Measurements from ENCODE around the gene ACACA. TPM values are rescaled to one million over a fixed set of nuclear protein-coding genes. Genes with fewer than 3 reads are reported as not detected.
"Not testable (repeated sequence)": the region's sequence is repeated elsewhere in the genome, so short reads cannot be mapped to it uniquely, and the experiment has no call there.

ACACA gene
- polyA plus RNA-seq, 4 donors, result 31.1 to 50.1 (median 38.6) TPM

DNA sequence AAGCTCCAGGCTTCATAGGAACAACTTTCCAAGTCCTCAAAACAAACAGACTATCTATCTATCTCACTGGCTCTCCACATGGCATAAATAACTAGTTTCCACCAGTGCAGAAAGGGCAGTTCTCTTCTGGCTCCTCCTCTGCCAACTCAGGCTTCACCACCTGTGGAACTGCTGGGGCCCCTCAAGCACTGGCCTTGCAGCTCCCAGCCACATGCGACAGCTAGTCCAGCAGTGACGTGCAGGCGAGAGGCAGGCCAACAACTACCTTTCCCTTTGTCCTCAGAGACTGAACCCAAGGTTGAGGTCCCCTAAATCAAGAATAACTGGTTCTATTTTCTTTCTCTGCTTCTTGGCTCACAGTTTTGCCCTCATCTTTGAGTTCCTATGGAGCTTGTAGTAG, 320.3 kb downstream of the ACACA start:
- no peak for DNase-seq (ENCODE audit: low read depth in 4 of 4, low spot score in 2 of 4)

DNA sequence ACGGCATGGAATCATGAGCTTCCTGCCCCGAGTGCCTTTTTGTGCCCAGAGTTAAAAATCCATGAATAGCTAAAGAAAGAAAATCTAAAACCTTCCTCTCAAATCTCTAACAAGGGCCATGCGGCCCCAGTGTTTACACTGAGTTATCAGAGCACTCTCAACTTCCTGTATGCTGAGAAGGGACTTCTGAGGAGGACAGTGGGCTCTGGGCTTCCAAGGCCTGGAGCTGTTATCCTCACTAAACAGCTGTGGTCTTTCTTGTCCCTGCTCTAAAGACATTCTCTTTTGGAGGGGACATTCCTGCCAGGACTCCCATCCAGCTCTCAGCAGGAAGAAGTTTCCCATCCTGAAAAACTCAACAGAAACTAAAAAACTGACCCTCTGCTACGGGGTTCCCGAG, 322.3 kb downstream of the ACACA start:
- DNase-seq (ENCODE audit: low read depth in 4 of 4, low spot score in 2 of 4), result no peak

DNA sequence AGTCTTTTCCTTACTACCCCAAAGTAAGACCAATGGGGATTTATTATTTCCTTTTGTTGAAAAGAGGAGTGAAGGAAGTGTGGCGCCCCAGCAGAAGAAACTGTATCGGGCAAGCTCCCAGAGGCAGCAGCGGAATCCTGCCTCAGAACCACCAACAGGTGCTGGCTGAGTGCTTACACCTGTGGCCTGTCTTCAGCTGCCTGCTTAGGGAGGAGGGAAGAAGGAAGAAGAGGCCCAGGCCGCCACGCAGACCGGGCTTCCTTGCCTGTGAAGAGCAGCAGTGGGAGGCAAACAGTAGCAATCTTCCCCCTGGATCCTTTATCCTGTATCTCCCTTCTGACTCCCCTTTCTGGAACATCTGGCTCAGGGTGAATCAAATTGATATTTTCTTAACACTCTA, 323.2 kb downstream of the ACACA start:
- DNase-seq (ENCODE audit: low read depth in 4 of 4, low spot score in 2 of 4), result no peak

DNA sequence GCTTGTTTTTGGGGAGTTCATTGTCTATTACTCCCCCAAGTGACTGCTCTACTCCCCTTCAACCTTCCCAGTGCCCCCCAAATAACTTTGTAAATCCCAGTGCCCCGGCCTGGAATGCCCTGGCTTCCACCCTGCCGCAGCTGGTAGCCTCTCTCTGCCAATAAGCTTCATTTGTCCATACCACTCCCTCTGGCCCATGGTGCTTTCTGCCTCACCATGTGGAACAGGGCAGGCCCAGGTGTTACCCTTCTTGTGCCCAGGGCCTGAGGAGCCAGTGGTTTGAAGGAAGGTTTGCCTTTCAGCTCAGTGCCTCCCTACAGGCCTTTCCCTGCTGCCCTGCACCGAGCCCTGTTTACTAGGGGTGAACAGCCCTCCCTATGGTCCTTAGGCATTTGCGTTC, 323.7 kb downstream of the ACACA start:
- DNase-seq (ENCODE audit: low read depth in 4 of 4, low spot score in 2 of 4), result no peak

DNA sequence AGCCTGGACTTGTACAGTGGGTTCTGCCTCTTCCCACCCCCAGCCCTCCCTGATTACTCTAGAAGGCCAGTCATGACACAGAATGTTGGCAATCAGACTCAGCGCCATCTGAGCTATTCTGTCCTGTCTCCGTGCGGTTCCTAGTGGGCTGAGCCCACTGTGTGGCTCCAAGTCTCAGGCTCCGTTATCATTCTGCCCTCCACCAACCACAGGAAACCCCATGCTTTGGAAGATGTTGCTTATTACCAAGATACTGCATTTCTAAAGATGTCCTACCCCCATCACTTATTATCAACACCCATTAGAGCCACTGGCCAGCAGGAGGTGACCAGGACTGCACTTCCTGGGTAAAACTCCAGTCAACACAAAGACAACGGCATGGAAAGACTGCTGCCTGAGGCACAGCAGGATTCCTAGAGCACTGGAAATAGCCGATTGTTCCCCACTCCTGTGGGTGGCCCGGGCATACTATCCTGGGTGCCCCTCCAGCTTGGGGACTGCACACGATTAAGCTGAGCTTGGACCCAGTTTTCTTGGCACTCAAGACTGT, 324.2 kb downstream of the ACACA start:
- DNase-seq (ENCODE audit: low read depth in 4 of 4, low spot score in 2 of 4), result no peak

DNA sequence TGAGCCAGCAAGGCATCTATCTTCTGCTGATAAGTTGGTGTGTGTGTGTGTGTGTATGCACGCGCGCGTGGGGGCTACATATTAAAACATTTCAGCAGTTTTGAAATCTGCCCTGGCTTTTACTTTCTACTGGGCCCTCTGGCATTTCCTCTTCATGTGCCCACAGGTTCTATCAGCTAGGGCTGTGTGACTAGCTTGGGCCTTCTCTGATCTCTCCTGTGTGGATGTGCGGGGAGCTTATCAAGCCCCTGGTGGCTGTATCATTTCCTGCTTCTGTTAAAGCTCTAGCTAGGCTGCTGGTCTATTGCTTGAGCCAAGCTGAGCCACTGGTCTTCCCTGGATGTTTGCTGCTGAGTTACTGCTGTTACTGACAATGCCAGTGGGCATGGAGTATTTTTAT, 325.3 kb downstream of the ACACA start:
- no peak for DNase-seq (ENCODE audit: low read depth in 4 of 4, low spot score in 2 of 4)

DNA sequence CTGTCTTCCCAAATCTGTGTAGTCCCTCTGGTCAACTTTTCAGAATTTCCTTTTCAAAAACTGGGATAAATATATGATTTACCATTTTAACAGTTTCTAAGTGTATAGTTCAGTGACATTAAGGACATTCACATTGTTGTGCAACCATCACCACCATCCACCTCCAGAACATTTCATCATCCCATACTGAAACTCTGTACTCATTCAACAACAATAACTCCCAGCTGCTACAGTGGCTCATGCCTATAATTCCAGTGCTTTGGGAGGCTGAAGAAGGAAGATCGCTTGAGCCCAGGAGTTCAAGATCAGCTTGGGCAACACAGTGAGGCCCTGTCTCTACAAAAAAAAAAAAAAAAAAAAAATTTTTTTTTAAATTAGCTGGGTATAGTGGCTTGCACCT, 326.9 kb downstream of the ACACA start:
- DNase-seq (ENCODE audit: low read depth in 4 of 4, low spot score in 2 of 4), result no peak

DNA sequence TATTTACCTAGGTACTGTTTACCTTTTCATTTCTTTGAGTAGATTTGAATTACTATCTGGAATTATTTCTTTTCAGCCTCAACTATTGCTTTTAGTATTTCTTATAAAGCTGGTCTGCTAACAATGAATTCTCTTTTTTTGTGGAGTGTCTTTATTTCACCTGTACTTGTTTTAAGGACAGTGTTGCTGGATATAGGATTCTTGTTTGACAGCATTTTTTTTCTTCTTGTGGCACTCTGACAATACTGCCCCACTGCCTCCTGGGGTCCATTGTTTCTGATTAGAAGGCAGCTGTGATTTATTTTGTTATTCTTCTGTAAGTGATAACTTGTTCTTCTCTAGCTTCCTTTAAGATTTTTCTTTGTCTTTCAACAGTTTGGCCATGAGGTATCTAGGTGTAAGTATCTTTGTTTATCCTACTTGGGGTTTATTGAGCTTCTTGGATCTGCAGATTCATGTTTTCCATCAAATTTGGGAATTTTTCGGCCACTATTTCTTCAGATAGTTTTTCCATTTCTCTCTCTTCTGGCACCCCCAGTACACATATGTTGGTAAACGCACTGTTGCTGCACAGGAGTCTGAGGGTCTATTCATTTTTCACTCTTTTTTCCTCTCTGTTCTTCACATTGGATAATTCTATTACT, 327.4 kb downstream of the ACACA start:
- DNase-seq (ENCODE audit: low read depth in 4 of 4, low spot score in 2 of 4), result no peak

DNA sequence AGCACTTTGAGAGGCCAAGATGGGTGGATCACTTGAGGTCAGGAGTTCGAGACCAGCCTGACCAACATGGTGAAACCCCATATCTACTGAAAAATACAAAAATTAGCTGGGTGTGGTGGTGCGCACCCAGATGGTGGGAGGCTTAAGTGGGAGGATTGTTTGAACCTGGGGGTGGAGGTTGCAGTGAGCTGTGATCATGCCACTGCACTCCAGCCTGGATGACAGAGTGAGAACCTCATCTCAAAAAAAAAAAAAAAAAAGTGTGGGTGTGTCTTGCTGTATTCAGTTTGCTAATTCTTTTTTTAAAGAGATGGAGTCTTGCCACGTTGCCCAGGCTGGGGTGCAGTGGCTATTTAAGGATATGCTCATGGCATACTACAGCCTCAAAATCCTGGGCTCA, 333.2 kb downstream of the ACACA start:
- not testable (repeated sequence) for DNase-seq (ENCODE audit: low read depth in 4 of 4, low spot score in 2 of 4)

DNA sequence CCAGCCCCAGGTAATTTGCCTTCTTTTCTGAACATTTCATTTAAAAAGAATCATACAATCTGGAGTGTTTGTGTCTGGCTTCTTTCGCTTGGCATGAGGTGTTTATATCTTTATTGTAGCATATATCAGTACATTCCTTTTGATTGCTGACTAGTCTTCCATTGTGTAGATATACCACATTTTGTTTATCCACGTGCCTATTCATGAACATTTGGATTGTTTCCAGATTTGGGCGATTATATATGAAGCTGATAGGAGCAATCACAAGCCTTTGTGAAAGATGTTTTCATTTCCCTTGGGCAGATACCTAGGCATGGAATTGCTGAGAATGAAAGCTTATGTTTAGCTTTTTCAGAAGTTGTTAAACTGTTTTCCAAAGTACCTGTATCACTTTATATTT, 337.5 kb downstream of the ACACA start:
- no peak for DNase-seq (ENCODE audit: low read depth in 4 of 4, low spot score in 2 of 4)

DNA sequence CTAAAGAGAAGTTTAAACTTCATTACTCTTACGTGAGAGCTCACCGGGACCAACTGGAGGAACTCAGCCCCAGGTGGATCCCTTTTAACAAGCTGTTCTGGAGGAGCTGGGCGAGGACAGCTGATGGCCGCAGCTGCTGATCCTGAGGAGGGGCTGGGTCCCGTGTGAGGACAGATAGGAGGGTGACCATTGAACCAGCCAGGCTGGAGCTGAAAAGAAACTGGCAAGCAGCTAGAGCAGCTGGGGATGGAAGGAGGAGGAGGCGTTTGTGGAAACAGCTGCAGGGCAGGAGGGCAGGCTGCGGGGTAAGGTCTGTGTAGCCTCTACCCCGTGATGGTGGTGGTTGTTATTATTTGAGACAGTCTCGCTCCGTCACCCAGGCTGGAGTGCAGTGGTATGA, 338.4 kb downstream of the ACACA start:
- no peak for DNase-seq (ENCODE audit: low read depth in 4 of 4, low spot score in 2 of 4)

DNA sequence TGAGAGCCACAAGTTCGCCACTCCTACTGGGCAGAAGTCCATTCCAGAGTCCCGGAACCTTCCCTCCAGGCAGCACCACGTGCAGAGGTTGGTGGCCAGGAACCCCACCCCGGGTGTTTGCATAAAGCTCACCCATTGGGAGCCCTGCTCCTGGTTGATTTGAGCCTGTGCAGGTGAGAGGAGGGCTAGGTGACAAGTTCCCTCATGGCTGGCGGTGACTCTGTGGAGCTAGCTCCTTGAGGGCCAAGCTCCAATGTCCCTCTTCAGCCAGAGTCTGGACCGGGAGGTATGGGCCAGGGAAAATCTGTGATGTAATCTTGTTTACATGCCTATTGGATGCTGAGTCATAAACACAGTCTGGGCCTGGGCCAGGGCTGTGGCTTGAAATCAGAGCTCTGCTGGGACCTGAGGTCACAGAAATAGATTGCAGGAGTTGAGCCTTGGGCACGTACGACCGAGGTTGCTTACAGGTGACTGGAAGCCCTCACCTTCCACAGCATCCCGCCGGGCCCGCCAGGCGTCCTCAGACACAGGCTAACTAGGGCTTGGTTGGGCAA, 339.0 kb downstream of the ACACA start:
- DNase-seq (ENCODE audit: low read depth in 4 of 4, low spot score in 2 of 4), result no peak

DNA sequence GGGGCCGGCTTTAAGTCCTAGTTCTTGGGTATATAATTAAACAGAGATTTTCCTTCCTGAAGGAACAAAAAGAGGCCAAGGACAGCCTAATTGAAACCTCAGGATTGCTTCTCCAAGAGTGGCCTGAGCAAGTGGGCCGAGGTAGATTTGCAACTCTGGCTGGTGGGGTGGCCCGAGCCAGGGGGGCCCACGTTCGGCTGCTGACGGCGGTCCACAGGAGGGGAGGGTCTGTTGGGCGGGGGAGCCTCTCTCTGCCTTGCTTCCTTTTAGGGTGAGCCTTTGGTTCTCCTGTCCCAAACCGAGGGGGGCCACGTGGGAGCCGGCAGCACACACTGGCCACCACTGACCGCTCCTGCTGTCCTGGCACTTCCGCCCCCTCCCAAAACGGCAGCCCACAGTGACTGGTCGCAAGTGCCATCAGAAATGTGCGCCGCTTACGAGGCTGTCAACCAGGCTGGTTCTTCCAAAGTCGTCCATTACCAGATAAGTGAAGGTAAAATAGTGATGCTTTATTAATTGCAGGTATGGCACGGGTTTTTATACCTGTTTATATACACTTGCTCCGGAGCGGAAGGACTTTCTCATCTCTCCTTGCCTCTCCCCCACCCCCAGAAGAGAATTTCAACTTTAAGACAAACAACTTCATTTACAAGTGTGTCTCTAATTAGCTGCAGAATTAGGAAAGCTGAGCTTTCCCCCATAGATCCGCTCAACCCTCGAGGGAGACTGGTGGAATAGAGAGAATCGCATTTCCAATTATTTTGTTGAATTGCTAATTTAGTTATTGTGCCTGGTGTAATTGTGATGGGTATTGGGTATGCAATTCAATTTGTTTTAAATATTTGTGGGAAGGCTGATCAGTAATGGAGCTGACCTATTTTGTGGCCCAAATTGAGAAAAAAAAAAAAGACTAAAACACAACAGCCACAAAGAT, 340.0 kb downstream of the ACACA start:
- DNase-seq (ENCODE audit: low read depth in 4 of 4, low spot score in 2 of 4), result no peak

DNA sequence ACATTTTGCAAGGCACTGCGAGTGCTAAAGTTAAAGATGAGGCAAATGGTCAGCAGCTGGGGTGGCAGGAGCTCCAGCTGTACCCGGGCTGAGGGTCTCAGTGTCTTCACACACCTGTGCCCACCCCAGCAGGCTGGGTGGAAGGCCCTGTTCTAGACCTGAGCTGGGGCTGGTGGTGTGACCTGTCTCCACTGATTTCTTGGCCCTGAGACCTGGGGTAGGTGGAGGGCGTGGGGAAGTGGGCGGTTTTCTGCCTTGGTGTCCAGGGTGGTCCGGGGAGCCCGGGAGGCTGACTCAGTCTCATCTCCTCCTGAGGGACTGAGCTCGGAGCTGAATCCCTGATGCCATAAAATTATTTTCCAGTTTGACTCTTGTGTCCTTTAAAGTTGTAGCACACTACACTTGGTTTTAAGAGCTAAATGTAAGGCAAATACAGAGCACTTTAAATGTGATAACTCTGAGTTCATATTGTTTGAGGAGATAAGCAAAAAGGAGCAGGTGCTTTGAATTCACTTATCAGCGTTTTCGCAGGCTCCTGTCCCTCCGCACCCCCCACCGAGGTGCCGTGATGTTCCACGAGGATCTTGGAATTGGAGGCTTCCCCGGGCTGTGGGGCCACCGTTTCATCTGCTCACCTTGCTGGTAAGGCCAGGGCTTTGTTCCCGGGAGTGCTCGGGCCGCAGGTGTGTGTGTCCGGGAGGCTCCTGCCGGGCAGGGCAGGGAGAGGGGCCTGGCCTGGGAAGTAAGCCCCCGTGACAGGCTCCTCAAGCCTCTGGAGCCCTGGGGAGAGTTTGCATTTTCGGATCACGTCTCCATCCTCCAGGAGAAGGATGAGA, 340.9 kb downstream of the ACACA start:
- no peak for DNase-seq (ENCODE audit: low read depth in 4 of 4, low spot score in 2 of 4)

DNA sequence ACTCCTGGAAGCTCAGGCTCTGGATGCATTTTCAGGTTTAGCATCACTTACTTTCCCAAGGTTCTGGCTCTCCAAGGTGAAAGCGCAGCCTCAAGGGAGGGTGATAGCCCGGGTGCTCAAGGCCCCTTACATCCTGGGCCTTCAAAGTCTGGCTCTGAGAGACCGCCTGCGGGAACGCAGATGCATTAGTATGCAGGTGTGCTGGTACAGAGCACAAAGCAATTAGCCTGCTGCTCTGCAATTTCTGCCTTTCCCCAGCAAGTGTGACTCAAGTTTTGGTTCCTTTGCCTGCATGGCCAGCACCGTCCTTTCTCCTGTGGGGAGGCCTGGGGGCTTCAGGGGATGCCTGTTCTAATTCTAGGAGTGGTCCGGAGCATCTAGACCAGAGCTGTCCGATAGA, 341.7 kb downstream of the ACACA start:
- DNase-seq (ENCODE audit: low read depth in 4 of 4, low spot score in 2 of 4), result no peak

DNA sequence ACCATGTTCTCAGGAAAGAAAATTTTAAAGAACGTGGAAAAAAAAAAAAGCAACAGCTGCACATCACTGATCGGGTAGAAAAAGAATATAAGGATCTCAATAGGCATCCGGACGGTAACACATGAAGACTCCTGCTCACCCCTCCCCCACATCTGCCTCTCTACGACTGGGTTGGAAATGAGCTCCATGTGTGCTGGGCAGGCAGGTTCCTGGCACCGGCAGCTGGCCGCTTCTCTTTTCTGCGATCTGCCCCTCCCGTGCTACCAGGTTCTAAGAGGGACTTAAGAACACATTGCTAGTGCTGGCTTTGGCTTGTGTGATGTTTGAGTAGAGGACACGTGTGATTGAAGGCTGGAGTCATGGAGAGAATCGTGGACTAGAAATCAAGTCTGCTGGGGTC, 342.4 kb downstream of the ACACA start:
- DNase-seq (ENCODE audit: low read depth in 4 of 4, low spot score in 2 of 4), result no peak

DNA sequence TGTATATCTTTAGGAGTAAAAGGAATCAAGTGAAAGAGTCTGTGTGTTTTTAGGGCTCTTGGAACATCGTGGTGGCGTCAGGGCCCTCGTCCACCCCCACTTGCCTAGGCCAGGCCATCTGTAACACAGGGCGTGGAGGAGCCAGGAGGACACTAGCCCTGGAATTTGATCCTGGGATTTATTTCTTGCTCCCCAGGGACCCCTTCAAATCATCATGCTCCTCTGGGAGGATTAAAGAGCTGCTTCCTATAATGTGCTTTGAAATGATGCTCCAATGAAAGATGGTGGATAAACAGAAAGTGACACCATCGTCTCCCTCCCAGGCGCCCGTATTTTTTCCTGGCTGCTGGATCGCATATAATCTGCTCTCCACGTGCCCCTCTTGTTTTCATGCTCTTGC, 344.6 kb downstream of the ACACA start:
- DNase-seq (ENCODE audit: low read depth in 4 of 4, low spot score in 2 of 4), result no peak

DNA sequence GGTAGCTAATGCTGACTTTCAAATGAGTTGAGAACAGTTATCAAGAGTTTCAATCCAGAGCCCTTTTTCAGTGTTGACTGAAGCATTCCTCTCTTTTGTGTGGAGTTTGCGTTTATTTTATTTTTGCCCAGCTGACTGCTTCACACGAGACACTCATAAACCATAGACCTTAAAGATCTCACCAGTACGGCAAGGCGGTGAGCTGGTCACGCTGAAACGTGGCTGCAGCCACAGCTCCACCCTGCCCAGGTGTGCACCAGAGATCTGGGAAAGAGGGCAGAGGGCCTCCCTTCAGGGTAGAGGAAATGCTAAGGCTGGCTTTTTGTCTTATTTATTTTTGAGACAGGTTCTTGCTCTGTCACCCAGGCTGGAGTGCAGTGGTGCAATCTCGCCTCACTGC, 345.7 kb downstream of the ACACA start:
- no peak for DNase-seq (ENCODE audit: low read depth in 4 of 4, low spot score in 2 of 4)

DNA sequence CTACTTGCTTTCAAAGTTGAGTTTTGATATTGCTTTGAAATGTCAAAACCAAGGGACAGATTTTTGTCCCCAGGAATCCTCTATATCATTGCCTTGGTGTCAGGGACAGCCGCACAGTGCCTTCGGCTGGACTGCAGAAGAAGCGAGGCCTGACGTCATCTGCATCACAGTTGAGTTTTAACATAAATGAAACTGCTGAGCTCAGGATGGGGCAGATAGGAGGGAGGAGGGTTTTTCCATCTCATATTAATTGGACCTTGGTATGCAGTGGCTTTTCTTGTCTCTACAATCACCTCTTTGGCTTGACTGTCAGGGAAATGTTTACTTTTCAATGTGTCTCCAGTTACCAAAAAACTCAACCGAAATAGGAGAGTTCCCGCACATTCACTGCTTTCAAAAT, 346.5 kb downstream of the ACACA start:
- DNase-seq (ENCODE audit: low read depth in 4 of 4, low spot score in 2 of 4), result no peak

DNA sequence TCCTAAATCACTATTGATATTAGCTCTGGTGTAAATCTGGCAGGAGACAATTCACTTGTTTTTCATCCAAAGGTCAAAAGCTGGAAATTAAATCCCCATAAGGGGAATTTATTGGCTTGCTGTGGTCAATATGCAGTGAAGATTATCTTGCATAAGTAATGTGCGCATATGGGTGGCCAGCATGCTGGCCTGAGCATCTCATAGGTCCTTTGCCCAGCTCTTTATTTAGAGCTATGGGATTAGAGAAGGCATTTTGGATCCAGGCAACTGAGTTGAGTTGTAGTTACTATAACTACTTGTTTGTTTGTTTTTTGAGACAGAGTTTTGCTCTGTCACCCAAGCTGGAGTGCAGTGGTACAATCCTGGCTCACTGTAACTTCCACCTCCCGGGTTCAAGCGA, 347.1 kb downstream of the ACACA start:
- DNase-seq (ENCODE audit: low read depth in 4 of 4, low spot score in 2 of 4), result no peak

DNA sequence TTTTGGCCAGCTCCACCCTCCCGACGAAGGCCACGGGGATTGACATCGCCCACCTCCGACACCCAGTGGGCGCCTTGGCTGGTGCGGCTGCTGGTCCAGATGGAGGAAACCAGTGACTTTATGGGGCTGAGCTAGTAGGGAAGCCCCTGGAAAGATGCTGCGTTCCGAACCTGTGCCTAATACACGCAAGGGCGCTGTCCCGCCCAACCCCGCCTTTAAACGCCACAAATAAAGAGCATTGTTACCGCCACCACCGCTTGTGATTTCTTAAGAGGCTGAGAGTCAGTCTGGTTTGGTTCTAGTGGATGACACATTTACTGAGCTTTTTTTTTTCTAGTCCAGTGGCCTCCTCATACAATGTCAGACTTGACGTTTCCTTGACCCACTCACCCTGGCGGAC, 350.0 kb downstream of the ACACA start:
- DNase-seq (ENCODE audit: low read depth in 4 of 4, low spot score in 2 of 4), result no peak

Measured in left renal cortex interstitium (tissue), 4 donors.